ENCODE data around the gene TTC28.
A peak's percentile ranks its signal among the peaks of the same experiment; 100 is the strongest.

Gene TTC28

GRCh38 chr22:28021998-28022660, 657.5 kb downstream of the TTC28 start:
- DNase-seq (ENCODE audit: low spot score): no peak

GRCh38 chr22:28021116-28021997, 658.3 kb downstream of the TTC28 start:
- no peak for DNase-seq (ENCODE audit: low spot score)

- DNase-seq (ENCODE audit: low spot score): peak; percentile 57
Measured at GRCh38 chr22:28019881-28020861, 659.5 kb downstream of the TTC28 start.

GRCh38 chr22:28019360-28019759, 660.3 kb downstream of the TTC28 start:
- DNase-seq (ENCODE audit: low spot score): no peak

- no peak for DNase-seq (ENCODE audit: low spot score)
Measured at GRCh38 chr22:28018461-28018927, 661.1 kb downstream of the TTC28 start.

GRCh38 chr22:28017859-28018258, 661.8 kb downstream of the TTC28 start:
- DNase-seq (ENCODE audit: low spot score): no peak

- DNase-seq (ENCODE audit: low spot score): no peak
Measured at GRCh38 chr22:28017558-28017820, 662.2 kb downstream of the TTC28 start.

- DNase-seq (ENCODE audit: low spot score): no peak
Measured at GRCh38 chr22:28016781-28017557, 662.7 kb downstream of the TTC28 start.

GRCh38 chr22:28015676-28016601, 663.7 kb downstream of the TTC28 start:
- DNase-seq (ENCODE audit: low spot score): no peak

GRCh38 chr22:28015046-28015425, 664.6 kb downstream of the TTC28 start:
- no peak for DNase-seq (ENCODE audit: low spot score)

GRCh38 chr22:28014211-28015045, 665.2 kb downstream of the TTC28 start:
- no peak for DNase-seq (ENCODE audit: low spot score)

GRCh38 chr22:28013611-28014010, 666.0 kb downstream of the TTC28 start:
- no peak for DNase-seq (ENCODE audit: low spot score)

- no peak for DNase-seq (ENCODE audit: low spot score)
Measured at GRCh38 chr22:28012832-28013460, 666.7 kb downstream of the TTC28 start.

- peak; percentile 74 for DNase-seq (ENCODE audit: low spot score)
Measured at GRCh38 chr22:28009272-28009827, 670.3 kb downstream of the TTC28 start.

- DNase-seq (ENCODE audit: low spot score): no peak
Measured at GRCh38 chr22:28008649-28009048, 671.0 kb downstream of the TTC28 start.

- no peak for DNase-seq (ENCODE audit: low spot score)
Measured at GRCh38 chr22:28008056-28008455, 671.6 kb downstream of the TTC28 start.

GRCh38 chr22:28006271-28006670, 673.4 kb downstream of the TTC28 start:
- no peak for DNase-seq (ENCODE audit: low spot score)

GRCh38 chr22:28005513-28005912, 674.1 kb downstream of the TTC28 start:
- DNase-seq (ENCODE audit: low spot score): no peak

GRCh38 chr22:28004021-28004420, 675.6 kb downstream of the TTC28 start:
- DNase-seq (ENCODE audit: low spot score): no peak

Data from pons (tissue), 1 donor.